Panc1 (cell line): ENCODE results near the gene DKK1. TPM values are rescaled to one million over a fixed set of nuclear protein-coding genes. Genes with fewer than 3 reads are reported as not detected.

Experiments
- ATAC-seq: fragments of 200-7000 bp; cut with Tn5 transposase; 2 replicates; pipeline ENCODE4 v1.9.1; 2020; ENCODE audit warnings: mild to moderate bottlenecking, moderate library complexity
- BruUV-seq: library from RNA; stranded (reverse); fragments of 400-500 nt; replicated peaks from 2 replicates; lab custom pipeline; 2021; lab: Mats Ljungman, UMichigan
- CTCF ChIA-PET: fragments of 300-600 bp; sonication (Branson Sonifier 250); formaldehyde crosslinking; loops from one replicate; lab custom pipeline; 2022; ENCODE audit warnings: antibody characterized with exemption; lab: Charles Lee
- POLR2A ChIA-PET: fragments of 300-600 bp; sonication (Branson Sonifier 250); formaldehyde crosslinking; loops from one replicate; lab custom pipeline; 2022; ENCODE audit warnings: antibody characterized with exemption; lab: Charles Lee
- DNase-seq: peaks from one replicate; pipeline ENCODE4 v3.0.0-alpha.2; 2010; ENCODE audit warnings: low read depth, low spot score
- H3K27ac ChIP-seq: 2 replicates; pipeline ENCODE4 v1.5.1; 2011; ENCODE audit warnings: mild to moderate bottlenecking, low read length, inconsistent platforms
- H3K27me3 ChIP-seq: fragments of 200-500 bp; sonication (Bioruptor generic); 2 replicates; pipeline ENCODE4 v1.6.0; 2014; ENCODE audit warnings: low read length, inconsistent platforms; ENCODE audit not compliant: control insufficient read depth, insufficient read depth
- H3K36me3 ChIP-seq: fragments of 200-500 bp; sonication (Bioruptor generic); 2 replicates; pipeline ENCODE4 v1.5.1; 2014; ENCODE audit warnings: inconsistent platforms, mild to moderate bottlenecking, low read length, moderate library complexity; ENCODE audit not compliant: control insufficient read depth, insufficient read depth
- H3K4me1 ChIP-seq: 2 replicates; pipeline ENCODE4 v1.5.1; 2011; ENCODE audit warnings: inconsistent platforms, mild to moderate bottlenecking, low read length, moderate library complexity; ENCODE audit not compliant: control insufficient read depth, insufficient read depth
- H3K4me3 ChIP-seq, 2 experiments: 2 replicates each; pipeline ENCODE4 v1.5.1; 2011 to 2012; ENCODE audit warnings: low read depth in 2 of 2, low read length in 2 of 2, mild to moderate bottlenecking in 2 of 2, inconsistent platforms in 1 of 2, moderate library complexity in 1 of 2
- H3K9me3 ChIP-seq: fragments of 200-500 bp; sonication (Bioruptor generic); 2 replicates; pipeline ENCODE4 v1.5.1; 2014; ENCODE audit warnings: low read depth, mild to moderate bottlenecking, inconsistent platforms, low read length, moderate library complexity; ENCODE audit not compliant: control insufficient read depth, insufficient read depth
- POLR2AphosphoS5 ChIP-seq: IDR thresholded peaks from 2 replicates; pipeline ENCODE4 v1.6.1; 2012; ENCODE audit warnings: mild to moderate bottlenecking, low read depth, low read length, moderate library complexity
- REST ChIP-seq, 2 experiments: IDR thresholded peaks; 2 replicates each; pipeline ENCODE4 v1.6.1; 2011 to 2012; ENCODE audit warnings: low read depth in 2 of 2, control low read depth in 1 of 2, low read length in 1 of 2, mild to moderate bottlenecking in 1 of 2, moderate library complexity in 1 of 2; ENCODE audit not compliant: insufficient read depth in 1 of 2
- SIN3A ChIP-seq: IDR thresholded peaks from 2 replicates; pipeline ENCODE4 v1.6.1; 2012; ENCODE audit warnings: low read depth, mild to moderate bottlenecking, low read length, moderate library complexity, borderline replicate concordance; ENCODE audit not compliant: insufficient read depth
- TCF7L2 ChIP-seq: IDR thresholded peaks from 2 replicates; pipeline ENCODE4 v1.6.1; 2011; ENCODE audit warnings: mild to moderate bottlenecking, low read depth, low read length, inconsistent platforms
- in situ Hi-C: cut with HindIII; loops from 2 replicates; pipeline ENCODE4 v1.10.0; 2016; ENCODE audit warnings: low sequenced_read_pairs, low pct_unique_long_range_greater_than_20kb
- intact Hi-C: fragments of 100-400 bp; cut with micrococcal nuclease; formaldehyde crosslinking; loops from one replicate; pipeline ENCODE4 v1.10.0; 2022; ENCODE audit not compliant: unreplicated experiment
- total RNA-seq: library from RNA; stranded (reverse); gene quantifications from one replicate; pipeline ENCODE4 v1.2.1, GENCODE V29; 2021; ENCODE audit not compliant: unreplicated experiment
- TF ChIP-seq, protein P1 (sequence below): fragments of 450-650 bp; IDR thresholded peaks from 2 replicates; pipeline ENCODE4 v1.5.1; 2017; ENCODE audit warnings: mild to moderate bottlenecking

The DKK1 gene
- total RNA-seq, 1 experiment from 2014 or later: 563 TPM

DNA sequence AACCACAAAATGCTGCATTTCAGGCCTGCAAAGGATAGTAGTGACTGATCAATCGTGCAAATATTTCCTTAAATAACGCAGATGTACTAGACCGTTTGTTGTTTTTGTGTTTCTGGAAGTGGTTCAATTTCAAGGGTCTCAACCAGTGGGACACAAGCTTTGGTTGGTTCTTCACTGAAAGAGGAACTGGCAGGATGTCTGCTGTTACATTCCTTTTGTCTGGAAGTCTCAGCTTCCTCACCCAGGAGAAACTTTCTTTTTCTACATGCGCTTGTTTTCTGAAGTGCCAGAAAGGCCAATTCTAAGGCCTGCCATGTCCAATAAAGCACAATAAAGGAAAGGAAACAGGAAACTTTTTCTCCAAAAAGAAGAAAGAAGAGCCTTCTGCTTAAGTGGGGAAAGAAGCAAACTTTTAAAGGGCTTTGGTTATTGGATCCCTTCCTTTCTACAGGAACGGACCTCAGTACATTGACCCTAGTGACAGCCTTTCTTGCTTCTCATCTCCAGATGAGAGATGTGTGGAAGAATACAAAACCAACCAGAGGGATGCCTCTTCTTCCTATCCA, 4.1 kb downstream of the DKK1 start:
- Histone ChIP-seq H3K27me3 (no peaks in the 10 kb centered on the region), H3K27ac (peak overlapping the region; percentile 100), H3K4me3 (peak overlapping the region; percentile 91 to 97), H3K36me3 (peaks cover 27% of the 10 kb centered on the region), H3K9me3 (peaks cover 29% of the 10 kb centered on the region; the same call in 1 of the 2 replicates), H3K4me1 (peaks cover 34% of the 10 kb centered on the region)
- POLR2A ChIA-PET: no interaction called here
- in situ Hi-C loops: no loop called here
- DNase-seq (no peak), ATAC-seq (peak; percentile 31)
- TF ChIP-seq TCF7L2: no peak
- TF ChIP-seq, protein P1, sequence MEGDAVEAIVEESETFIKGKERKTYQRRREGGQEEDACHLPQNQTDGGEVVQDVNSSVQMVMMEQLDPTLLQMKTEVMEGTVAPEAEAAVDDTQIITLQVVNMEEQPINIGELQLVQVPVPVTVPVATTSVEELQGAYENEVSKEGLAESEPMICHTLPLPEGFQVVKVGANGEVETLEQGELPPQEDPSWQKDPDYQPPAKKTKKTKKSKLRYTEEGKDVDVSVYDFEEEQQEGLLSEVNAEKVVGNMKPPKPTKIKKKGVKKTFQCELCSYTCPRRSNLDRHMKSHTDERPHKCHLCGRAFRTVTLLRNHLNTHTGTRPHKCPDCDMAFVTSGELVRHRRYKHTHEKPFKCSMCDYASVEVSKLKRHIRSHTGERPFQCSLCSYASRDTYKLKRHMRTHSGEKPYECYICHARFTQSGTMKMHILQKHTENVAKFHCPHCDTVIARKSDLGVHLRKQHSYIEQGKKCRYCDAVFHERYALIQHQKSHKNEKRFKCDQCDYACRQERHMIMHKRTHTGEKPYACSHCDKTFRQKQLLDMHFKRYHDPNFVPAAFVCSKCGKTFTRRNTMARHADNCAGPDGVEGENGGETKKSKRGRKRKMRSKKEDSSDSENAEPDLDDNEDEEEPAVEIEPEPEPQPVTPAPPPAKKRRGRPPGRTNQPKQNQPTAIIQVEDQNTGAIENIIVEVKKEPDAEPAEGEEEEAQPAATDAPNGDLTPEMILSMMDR: no peak
- peak; percentile 88 for TF ChIP-seq POLR2AphosphoS5
- intact Hi-C loops: loop anchor here (1.0 to 5.0 kb wide), 3 partner anchors 125 to 464 kb away; no protein-coding TSS in a partner anchor
- CTCF ChIA-PET: interaction anchor here (0.5 kb wide), 1 partner anchor 147 kb away, joined by 3 read pairs; no protein-coding TSS in a partner anchor
- TSS peak; percentile 98 for BruUV-seq

- ATAC-seq: peak; percentile 68
- POLR2A ChIA-PET: no interaction called here
- intact Hi-C loops (loop anchor here (1.0 to 5.0 kb wide), 3 partner anchors 124 to 463 kb away; no protein-coding TSS in a partner anchor), in situ Hi-C loops (no loop called here)
- H3K27me3 ChIP-seq: no peaks in the 10 kb centered on the region
- DNase-seq: peak; percentile 92
- H3K4me3 ChIP-seq: peak overlapping the region; percentile 91 to 97; a peak in 3 of 4 replicates
- H3K36me3 ChIP-seq: peaks cover 27% of the 10 kb centered on the region
- peaks cover 36% of the 10 kb centered on the region; the same call in 1 of the 2 replicates for H3K9me3 ChIP-seq
- peaks cover 34% of the 10 kb centered on the region for H3K4me1 ChIP-seq
- peak overlapping the region; percentile 100 for H3K27ac ChIP-seq
- CTCF ChIA-PET: no interaction called here
- peak; percentile 92 for TF ChIP-seq POLR2AphosphoS5
- peak; percentile 93 for TF ChIP-seq TCF7L2
- TF ChIP-seq REST (IDR thresholded peaks at IDR 0.05; ENCODE audit: insufficient read depth in 1 of 2, low read depth in 2 of 2, low read length in 1 of 2): 0 out of 4 replicates have a peak, but pooled peaks of 1 of the 2 experiments have one; percentile 35
- TF ChIP-seq, protein P1: no peak
- no peak for TF ChIP-seq SIN3A
- no TSS peak for BruUV-seq
These were observed 4.9 kb downstream of the DKK1 start for GRCh38 chr10:52318822-52319464.
